Measurements from ENCODE around the gene NFKBIE.
A peak's percentile ranks its signal among the peaks of the same experiment; 100 is the strongest.

The NFKBIE gene

DNA sequence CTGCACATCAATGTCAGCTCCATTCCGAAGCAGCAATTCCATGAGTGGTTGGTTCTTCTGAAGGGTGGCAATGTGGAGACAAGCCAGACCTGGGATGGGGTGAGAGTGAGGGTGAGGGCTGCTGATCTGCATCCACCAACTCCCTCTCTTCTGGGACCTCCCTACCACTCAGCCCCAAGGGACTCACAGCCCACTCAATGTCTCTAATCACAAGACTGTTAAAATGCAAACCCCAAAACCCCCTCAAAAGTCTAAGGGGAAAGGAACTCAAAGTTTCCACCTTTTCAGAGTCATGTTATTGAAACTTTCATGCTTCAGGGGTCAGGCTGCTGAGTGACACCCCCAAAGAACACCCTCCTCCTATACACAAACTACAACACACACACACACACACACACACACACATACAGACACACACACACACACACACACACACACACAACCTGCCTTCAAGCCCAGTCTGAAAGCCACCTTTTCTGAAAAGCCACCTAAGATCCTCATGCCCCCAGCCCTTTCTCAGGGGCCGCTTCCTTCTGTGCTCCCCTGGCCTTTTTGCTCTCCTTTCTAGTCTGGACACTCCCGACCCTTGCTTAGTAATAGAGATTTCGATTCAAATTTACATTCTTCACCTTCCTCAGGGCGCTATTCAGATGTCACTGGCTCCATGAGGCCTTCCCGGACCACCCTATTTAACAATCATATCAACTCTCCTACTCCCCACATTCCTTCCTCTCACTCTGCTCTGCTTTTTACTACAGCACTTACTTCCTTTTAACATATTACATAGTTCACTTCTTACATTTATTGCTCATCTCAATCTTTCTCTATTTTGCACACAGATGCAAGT, 4.7 kb downstream of the NFKBIE start:
- Histone ChIP-seq H3K4me2 (ENCODE audit: low read length) (peak overlapping the region; percentile 2; the same call in 1 of the 2 replicates), H3K27ac (ENCODE audit: low read depth, low read length, poor library complexity, severe bottlenecking) (peak overlapping the region; percentile 77), H3K9me3 (ENCODE audit: low read length) (no peaks in the 10 kb centered on the region), H3K9ac (ENCODE audit: low read length) (peak overlapping the region; percentile 23; the same call in 1 of the 2 replicates), H3K79me2 (ENCODE audit: insufficient read depth, low read length) (no peaks in the 10 kb centered on the region), H3K27me3 (ENCODE audit: insufficient read depth, low read length) (no peaks in the 10 kb centered on the region), H3K9me2 (ENCODE audit: low read depth, low read length) (no peaks in the 10 kb centered on the region), H2AFZ (ENCODE audit: low read length) (no peak overlapping the region), H4K20me1 (ENCODE audit: insufficient read depth, low read length) (no peaks in the 10 kb centered on the region), H3K4me1 (ENCODE audit: insufficient read depth, low read length, severe bottlenecking) (peaks cover 76% of the 10 kb centered on the region), H3F3A (ENCODE audit: insufficient read depth, low read length) (peaks cover 5% of the 10 kb centered on the region), H3K4me3 (ENCODE audit: low read depth, low read length, poor library complexity, severe bottlenecking) (no peak overlapping the region), H3K36me3 (ENCODE audit: insufficient read depth, low read length) (peaks cover 28% of the 10 kb centered on the region; the same call in 1 of the 2 replicates)
- TF ChIP-seq, protein P1, sequence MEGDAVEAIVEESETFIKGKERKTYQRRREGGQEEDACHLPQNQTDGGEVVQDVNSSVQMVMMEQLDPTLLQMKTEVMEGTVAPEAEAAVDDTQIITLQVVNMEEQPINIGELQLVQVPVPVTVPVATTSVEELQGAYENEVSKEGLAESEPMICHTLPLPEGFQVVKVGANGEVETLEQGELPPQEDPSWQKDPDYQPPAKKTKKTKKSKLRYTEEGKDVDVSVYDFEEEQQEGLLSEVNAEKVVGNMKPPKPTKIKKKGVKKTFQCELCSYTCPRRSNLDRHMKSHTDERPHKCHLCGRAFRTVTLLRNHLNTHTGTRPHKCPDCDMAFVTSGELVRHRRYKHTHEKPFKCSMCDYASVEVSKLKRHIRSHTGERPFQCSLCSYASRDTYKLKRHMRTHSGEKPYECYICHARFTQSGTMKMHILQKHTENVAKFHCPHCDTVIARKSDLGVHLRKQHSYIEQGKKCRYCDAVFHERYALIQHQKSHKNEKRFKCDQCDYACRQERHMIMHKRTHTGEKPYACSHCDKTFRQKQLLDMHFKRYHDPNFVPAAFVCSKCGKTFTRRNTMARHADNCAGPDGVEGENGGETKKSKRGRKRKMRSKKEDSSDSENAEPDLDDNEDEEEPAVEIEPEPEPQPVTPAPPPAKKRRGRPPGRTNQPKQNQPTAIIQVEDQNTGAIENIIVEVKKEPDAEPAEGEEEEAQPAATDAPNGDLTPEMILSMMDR (IDR thresholded peaks at IDR 0.05; ENCODE audit: low read length) = no peak
- no peak for TF ChIP-seq EZH2 (IDR thresholded peaks at IDR 0.05; ENCODE audit: borderline replicate concordance, low read length)

DNA sequence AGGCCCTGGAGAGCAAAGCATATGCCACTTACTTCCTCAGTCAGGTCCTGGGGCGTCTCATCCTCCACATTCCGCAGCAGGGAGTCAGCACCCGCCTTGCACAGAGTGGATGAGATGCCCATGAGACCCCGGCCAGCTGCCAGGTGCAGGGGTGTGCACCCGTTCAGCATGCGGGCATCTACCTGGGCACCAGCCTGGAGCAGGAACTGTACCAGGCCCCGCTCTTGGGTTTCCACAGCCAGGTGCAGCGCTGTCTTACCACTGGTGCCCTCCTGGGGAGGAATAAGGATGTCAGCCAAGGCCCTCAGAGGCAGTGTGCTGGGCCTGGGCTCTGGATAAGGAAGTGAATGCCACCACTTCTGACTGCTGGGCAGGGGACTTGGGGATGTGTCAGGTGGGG, 5.3 kb downstream of the NFKBIE start:
- Histone ChIP-seq H3K36me3 (ENCODE audit: insufficient read depth, low read length) (peaks cover 30% of the 10 kb centered on the region; the same call in 1 of the 2 replicates), H3K27ac (ENCODE audit: low read depth, low read length, poor library complexity, severe bottlenecking) (peak overlapping the region; percentile 77), H3K9me3 (ENCODE audit: low read length) (no peaks in the 10 kb centered on the region), H3K9me2 (ENCODE audit: low read depth, low read length) (no peaks in the 10 kb centered on the region), H3K27me3 (ENCODE audit: insufficient read depth, low read length) (no peaks in the 10 kb centered on the region), H4K20me1 (ENCODE audit: insufficient read depth, low read length) (no peaks in the 10 kb centered on the region), H3K9ac (ENCODE audit: low read length) (no peak overlapping the region), H3K4me1 (ENCODE audit: insufficient read depth, low read length, severe bottlenecking) (peaks cover 81% of the 10 kb centered on the region), H3F3A (ENCODE audit: insufficient read depth, low read length) (peaks cover 9% of the 10 kb centered on the region), H3K4me2 (ENCODE audit: low read length) (no peak overlapping the region), H3K4me3 (ENCODE audit: low read depth, low read length, poor library complexity, severe bottlenecking) (no peak overlapping the region), H3K79me2 (ENCODE audit: insufficient read depth, low read length) (no peaks in the 10 kb centered on the region), H2AFZ (ENCODE audit: low read length) (no peak overlapping the region)
- no peak for TF ChIP-seq EZH2 (IDR thresholded peaks at IDR 0.05; ENCODE audit: borderline replicate concordance, low read length)
- TF ChIP-seq, protein P1 (IDR thresholded peaks at IDR 0.05; ENCODE audit: low read length) = no peak

DNA sequence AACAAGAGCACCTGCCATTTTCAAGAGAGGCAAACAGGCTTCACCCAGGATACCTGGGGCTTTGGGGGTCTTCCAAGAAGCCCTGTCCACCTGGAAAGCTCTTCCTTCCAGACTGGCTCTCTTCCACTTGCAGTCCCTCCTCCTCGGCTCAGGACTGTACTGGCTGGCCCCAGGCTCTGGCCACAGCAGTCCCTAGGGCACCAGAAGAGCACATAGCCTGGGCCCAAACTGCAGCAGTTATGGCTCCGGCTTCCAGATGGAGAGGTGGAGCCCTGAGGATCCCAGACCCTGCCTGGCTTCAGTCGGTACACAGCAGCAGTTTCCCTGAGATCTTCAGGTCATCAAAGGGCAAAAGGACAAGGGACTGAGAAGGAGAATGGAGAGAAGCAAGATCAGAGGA, 6.4 kb downstream of the NFKBIE start:
- Histone ChIP-seq H3K36me3 (ENCODE audit: insufficient read depth, low read length) (peaks cover 41% of the 10 kb centered on the region), H3F3A (ENCODE audit: insufficient read depth, low read length) (peaks cover 13% of the 10 kb centered on the region)

More for the DNA sequence above, 6.4 kb downstream of the NFKBIE start:
- peak overlapping the region; percentile 77 for H3K27ac ChIP-seq (ENCODE audit: low read depth, low read length, poor library complexity, severe bottlenecking)
- no peak overlapping the region for H3K4me2 ChIP-seq (ENCODE audit: low read length)
- H4K20me1 ChIP-seq (ENCODE audit: insufficient read depth, low read length) = no peaks in the 10 kb centered on the region
- H3K79me2 ChIP-seq (ENCODE audit: insufficient read depth, low read length) = no peaks in the 10 kb centered on the region
- no peak overlapping the region for H2AFZ ChIP-seq (ENCODE audit: low read length)
- H3K4me1 ChIP-seq (ENCODE audit: insufficient read depth, low read length, severe bottlenecking) = peaks cover 79% of the 10 kb centered on the region
- TF ChIP-seq EZH2 (IDR thresholded peaks at IDR 0.05; ENCODE audit: borderline replicate concordance, low read length) = no peak
- TF ChIP-seq, protein P1 (IDR thresholded peaks at IDR 0.05; ENCODE audit: low read length) = no peak
- H3K4me3 ChIP-seq (ENCODE audit: low read depth, low read length, poor library complexity, severe bottlenecking) = no peak overlapping the region
- no peak overlapping the region; the same call in 1 of the 2 replicates for H3K9ac ChIP-seq (ENCODE audit: low read length)
- H3K27me3 ChIP-seq (ENCODE audit: insufficient read depth, low read length) = no peaks in the 10 kb centered on the region
- H3K9me3 ChIP-seq (ENCODE audit: low read length) = no peaks in the 10 kb centered on the region
- H3K9me2 ChIP-seq (ENCODE audit: low read depth, low read length) = no peaks in the 10 kb centered on the region

Measured in OCI-LY1 (cell line).